Measurements from ENCODE around the gene RPRD1A. TPM values are rescaled to one million over a fixed set of nuclear protein-coding genes. Genes with fewer than 3 reads are reported as not detected.

The RPRD1A gene
- total and polyA plus RNA-seq, 7 donors, result 24.9 to 67.1 (median 49.4) TPM

- intact Hi-C loops (cut with DNase I), result no loop called here
- no peaks in the 10 kb centered on the region for H3K4me1 ChIP-seq
- no peaks in the 10 kb centered on the region for H3K9me3 ChIP-seq
- 92 to 96% (median 93%) methylated on average over 3 of the region's 3 CpGs for WGBS, 3 donors
- H3K27me3 ChIP-seq (ENCODE audit: insufficient read depth in 3 of 3, low read length in 2 of 3), result no peaks in the 10 kb centered on the region
- ATAC-seq, result no peak
- no peak overlapping the region for H3K27ac ChIP-seq
- H3K4me3 ChIP-seq, result no peak overlapping the region
- DNase-seq, result no peak
- TF ChIP-seq, protein P1, sequence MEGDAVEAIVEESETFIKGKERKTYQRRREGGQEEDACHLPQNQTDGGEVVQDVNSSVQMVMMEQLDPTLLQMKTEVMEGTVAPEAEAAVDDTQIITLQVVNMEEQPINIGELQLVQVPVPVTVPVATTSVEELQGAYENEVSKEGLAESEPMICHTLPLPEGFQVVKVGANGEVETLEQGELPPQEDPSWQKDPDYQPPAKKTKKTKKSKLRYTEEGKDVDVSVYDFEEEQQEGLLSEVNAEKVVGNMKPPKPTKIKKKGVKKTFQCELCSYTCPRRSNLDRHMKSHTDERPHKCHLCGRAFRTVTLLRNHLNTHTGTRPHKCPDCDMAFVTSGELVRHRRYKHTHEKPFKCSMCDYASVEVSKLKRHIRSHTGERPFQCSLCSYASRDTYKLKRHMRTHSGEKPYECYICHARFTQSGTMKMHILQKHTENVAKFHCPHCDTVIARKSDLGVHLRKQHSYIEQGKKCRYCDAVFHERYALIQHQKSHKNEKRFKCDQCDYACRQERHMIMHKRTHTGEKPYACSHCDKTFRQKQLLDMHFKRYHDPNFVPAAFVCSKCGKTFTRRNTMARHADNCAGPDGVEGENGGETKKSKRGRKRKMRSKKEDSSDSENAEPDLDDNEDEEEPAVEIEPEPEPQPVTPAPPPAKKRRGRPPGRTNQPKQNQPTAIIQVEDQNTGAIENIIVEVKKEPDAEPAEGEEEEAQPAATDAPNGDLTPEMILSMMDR (IDR thresholded peaks at IDR 0.05), result no peak
- no peaks in the 10 kb centered on the region for H3K36me3 ChIP-seq (ENCODE audit: insufficient read depth in 1 of 2, low read depth in 1 of 2)
These were observed 26.2 kb downstream of the RPRD1A start for GRCh38 chr18:36041146-36041545.

DNA sequence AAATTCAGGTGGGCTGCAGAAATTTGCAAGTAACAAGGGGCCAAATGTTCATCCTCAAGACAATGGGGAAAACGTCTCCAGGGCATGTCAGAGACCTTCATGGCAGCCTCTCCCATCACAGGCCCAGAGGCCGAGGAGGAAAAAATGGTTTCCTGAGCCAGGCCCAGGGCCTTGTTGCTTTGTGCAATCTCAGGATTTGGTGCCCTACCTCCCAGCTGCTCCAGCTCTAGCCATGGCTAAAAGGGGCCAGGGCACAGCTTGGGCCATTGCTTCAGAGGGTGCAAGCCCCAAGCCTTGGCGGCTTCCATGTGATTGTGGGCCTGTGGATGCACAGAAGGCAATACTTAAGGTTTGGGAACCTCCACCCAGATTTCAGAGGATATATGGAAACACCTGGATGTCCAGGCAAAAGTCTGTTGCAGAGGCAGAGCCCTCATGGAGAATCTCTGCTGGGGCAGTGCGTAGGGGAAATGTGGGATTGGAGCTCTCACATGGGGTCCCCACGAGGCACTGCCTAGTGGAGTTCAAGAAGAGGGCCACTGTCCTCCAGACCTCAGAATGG is 29.2 kb downstream of the RPRD1A start:
- Histone ChIP-seq H3K36me3 (ENCODE audit: insufficient read depth in 1 of 2, low read depth in 1 of 2) (no peaks in the 10 kb centered on the region), H3K27ac (no peak overlapping the region), H3K9me3 (no peaks in the 10 kb centered on the region), H3K4me1 (peaks cover 5% of the 10 kb centered on the region), H3K27me3 (ENCODE audit: insufficient read depth in 3 of 3, low read length in 2 of 3) (no peaks in the 10 kb centered on the region), H3K4me3 (no peak overlapping the region)
- ATAC-seq, result no peak
- TF ChIP-seq, protein P1 (IDR thresholded peaks at IDR 0.05), result no peak
- 97 to 99% (median 98%) methylated on average over 5 of the region's 5 CpGs for WGBS, 3 donors
- no peak for DNase-seq
- intact Hi-C loops (cut with DNase I), result no loop called here

- no peak for ATAC-seq
- intact Hi-C loops (cut with DNase I), result no loop called here
These were observed 32.1 kb downstream of the RPRD1A start for GRCh38 chr18:36035253-36035652.

DNA sequence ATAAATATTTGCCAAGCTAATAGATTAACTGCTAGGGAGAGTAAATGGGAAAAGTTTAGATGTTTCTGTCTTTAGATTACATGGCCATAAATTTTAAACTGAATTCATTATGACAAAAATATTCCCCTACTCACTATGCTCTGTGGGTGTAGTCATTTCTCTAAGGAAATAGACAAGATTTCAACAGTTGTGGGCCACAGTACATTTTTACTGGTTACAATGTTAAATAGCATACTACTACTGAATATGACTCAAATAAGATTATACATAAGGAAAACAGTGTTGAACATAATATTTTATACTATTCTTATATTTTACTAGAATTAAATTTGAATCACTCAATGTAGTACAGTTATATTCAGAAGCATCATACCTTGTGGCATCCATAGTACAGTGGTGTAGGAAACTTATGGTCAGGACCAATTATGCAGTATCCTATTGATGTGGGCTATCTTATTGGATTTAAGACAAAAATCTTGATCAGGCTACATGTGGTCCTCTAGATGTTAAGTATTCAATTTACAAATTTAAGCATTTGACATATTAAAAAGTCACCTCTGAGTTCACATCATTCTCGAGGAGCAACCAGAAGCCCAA is 33.0 kb downstream of the RPRD1A start:
- intact Hi-C loops (cut with DNase I), result no loop called here
- Histone ChIP-seq H3K27ac (no peak overlapping the region), H3K36me3 (ENCODE audit: insufficient read depth in 1 of 2, low read depth in 1 of 2) (peaks cover 0 to 20% of the 10 kb centered on the region in 2 donors), H3K9me3 (no peaks in the 10 kb centered on the region), H3K4me1 (peaks cover 5% of the 10 kb centered on the region), H3K4me3 (no peak overlapping the region), H3K27me3 (ENCODE audit: insufficient read depth in 3 of 3, low read length in 2 of 3) (no peaks in the 10 kb centered on the region)
- TF ChIP-seq, protein P1 (IDR thresholded peaks at IDR 0.05), result no peak
- ATAC-seq, result no peak
- no peak for DNase-seq
- WGBS, 3 donors, result 86 to 97% (median 97%) methylated on average over 1 of the region's 1 CpG

More at GRCh38 chr18:36035253-36035652, 32.1 kb downstream of the RPRD1A start:
- Histone ChIP-seq H3K4me3 (no peak overlapping the region), H3K9me3 (no peaks in the 10 kb centered on the region), H3K36me3 (ENCODE audit: insufficient read depth in 1 of 2, low read depth in 1 of 2) (peaks cover 0 to 12% of the 10 kb centered on the region in 2 donors), H3K27ac (no peak overlapping the region), H3K4me1 (peaks cover 5% of the 10 kb centered on the region), H3K27me3 (ENCODE audit: insufficient read depth in 3 of 3, low read length in 2 of 3) (no peaks in the 10 kb centered on the region)
- TF ChIP-seq, protein P1 (IDR thresholded peaks at IDR 0.05), result no peak
- DNase-seq, result no peak

GRCh38 chr18:36031903-36032302 is 35.5 kb downstream of the RPRD1A start:
- Histone ChIP-seq H3K4me1 (peaks cover 5% of the 10 kb centered on the region), H3K9me3 (no peaks in the 10 kb centered on the region), H3K36me3 (ENCODE audit: insufficient read depth in 1 of 2, low read depth in 1 of 2) (peaks cover 0 to 41% of the 10 kb centered on the region in 2 donors), H3K27ac (no peak overlapping the region), H3K4me3 (no peak overlapping the region), H3K27me3 (ENCODE audit: insufficient read depth in 3 of 3, low read length in 2 of 3) (no peaks in the 10 kb centered on the region)
- TF ChIP-seq, protein P1 (IDR thresholded peaks at IDR 0.05), result no peak
- no peak for ATAC-seq
- intact Hi-C loops (cut with DNase I), result no loop called here
- no peak for DNase-seq
- 97 to 100% (median 98%) methylated on average over 2 of the region's 2 CpGs for WGBS, 3 donors
